HuH-7 (cell line): ENCODE results near the gene LCE7A.

Source experiments
- DNase-seq: peaks from one replicate; pipeline ENCODE4 v3.0.0; 2011; ENCODE audit warnings: low spot score

The LCE7A gene, protein sequence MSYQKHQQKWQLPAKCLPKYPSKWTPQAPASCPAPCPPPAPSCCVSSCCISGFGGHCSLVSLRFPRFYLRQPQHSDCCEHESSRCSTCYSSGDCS

DNA sequence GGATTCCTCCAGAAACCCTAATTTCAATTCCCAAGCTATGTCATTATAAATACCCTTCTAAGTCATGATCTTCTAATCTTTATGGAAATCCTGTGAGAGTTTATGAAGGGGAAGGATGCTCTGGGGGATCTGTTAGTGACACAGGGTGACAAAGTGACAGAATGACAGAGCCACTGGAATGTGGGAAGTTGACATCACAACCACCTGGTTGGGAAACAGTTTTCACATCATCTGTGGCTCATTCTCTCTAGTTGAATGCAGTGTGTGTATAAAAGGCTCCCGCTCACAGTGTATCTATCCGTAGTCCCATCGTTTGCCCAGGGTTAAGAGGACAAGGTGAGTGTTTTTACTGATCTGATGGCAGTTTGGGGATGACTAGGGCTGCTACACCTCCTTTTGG lies at the start of gene LCE7A:
Gene LCE7A (plus strand): TSS at position 301 of the 400 bp plus-strand sequence. CDS start 702 bp downstream, outside the sequence.
- no peak for DNase-seq

DNA sequence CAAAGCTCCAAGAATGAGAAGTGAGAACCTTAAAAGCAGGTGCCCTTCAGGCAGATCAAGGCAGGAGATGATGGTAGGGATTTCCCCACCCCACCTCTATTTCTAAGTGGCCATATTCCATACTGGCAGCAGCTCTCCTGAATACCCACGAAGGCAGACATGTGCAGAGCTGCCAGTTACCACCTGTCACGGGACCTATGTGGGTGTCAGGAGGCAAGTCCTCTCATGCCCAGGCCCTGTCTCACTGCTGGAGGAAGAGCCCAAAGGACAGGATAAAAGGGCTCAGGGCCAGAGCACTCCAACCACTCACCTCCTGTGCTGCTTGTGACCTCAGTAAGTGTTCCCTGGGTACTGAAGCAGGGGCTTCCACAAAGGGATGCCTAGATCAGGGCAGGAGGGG lies 48.7 kb upstream of the LCE7A start:
- DNase-seq = no peak

DNA sequence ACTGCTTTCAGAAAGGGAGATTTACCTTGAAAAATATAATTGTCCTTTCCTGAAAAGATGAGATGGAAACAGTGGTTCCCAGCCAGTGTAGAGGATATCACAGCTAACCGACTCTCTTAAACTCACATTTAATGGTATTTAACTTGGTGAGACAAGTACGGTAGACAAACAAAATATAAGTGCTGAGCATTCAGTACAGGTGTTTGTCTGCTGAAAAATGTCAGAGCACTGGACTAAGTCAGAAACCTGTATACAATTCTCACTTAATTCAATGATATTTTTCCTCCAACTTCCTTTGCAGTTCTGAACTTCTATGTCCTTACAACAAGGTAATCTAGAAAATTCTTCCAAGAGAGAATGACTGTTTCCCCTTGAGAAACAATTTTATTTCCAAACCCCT lies 48.1 kb upstream of the LCE7A start, which contains the start of gene LCE1B:
Gene LCE1B (plus strand): TSS at position 301 of the 400 bp plus-strand sequence. CDS start 476 bp downstream, outside the sequence.
- DNase-seq = no peak

DNA sequence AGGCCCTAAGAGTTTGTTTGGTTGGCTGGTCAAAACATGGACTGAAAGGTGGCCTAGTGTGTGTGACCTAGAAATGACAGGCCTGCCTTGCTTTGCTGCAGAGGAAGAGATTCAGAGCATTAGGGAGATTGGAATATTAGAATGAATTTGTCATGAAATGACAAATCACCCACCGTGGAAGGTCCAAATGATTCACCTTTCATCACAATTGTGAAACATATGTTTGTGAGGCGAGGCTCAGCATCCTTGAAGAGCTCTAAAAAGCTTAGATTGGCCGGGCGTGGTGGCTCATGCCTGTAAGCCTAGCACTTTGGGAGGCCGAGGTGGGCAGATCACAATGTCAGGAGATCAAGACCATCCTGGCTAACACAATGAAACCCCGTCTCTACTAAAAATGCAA lies 42.5 kb upstream of the LCE7A start:
- DNase-seq = no peak

DNA sequence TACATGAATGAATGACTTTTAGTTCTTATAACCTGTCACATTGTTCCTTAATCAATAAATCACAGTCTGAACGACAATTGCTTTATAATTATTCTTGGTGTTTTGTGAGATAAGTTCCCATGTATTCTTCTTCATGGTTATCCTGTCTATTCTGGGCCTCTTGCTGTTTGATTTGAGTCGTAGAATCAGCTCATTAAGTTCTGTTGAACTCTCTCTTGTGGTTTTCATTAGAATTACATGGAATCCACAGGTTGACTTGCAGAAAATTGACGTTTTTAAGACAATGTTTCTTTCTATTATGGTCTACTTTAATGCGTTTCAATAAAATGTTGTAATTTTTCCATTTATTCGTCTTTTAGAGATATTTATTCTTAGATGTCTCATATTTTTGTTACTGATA lies 36.5 kb upstream of the LCE7A start:
- DNase-seq = no peak

DNA sequence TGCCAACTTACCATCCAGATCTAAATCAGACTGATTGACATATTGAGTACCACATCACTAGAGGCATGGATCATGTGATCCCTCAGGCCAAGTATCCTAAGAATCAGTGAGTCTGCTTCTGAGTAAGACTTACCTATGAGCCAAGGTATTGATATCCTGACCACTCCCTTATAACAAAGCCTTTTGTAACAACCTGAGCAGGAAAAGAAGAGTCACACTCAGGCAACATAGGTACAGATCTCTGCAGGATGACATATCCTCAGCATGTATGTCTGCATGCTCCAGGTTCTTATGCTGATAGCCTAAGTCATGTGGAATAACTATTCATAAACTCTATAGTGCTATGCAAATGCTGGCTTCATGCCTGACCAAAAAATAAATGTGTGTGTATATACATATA lies 34.8 kb upstream of the LCE7A start:
- no peak for DNase-seq

DNA sequence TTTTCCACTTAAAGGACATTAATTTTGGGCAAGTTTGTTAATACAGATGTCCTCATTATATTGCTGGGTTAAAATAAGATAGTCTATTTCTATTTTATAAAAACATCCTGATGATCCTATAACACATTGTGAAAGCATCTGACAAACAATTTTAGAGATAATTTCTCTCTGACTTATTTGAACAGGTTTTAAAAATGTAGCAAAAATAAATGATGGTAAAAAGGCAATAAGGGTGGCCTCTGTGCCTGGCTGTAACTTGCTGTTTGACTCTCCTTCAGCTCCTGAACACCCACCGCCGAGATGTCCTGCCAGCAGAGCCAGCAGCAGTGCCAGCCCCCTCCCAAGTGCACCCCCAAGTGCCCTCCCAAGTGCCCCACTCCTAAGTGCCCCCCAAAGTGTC lies 32.6 kb upstream of the LCE7A start, which contains the start of gene LCE1A:
Gene LCE1A (plus strand): TSS at position 301 of the 400 bp plus-strand sequence. CDS start 0 bp downstream, at position 301.
- no peak for DNase-seq

DNA sequence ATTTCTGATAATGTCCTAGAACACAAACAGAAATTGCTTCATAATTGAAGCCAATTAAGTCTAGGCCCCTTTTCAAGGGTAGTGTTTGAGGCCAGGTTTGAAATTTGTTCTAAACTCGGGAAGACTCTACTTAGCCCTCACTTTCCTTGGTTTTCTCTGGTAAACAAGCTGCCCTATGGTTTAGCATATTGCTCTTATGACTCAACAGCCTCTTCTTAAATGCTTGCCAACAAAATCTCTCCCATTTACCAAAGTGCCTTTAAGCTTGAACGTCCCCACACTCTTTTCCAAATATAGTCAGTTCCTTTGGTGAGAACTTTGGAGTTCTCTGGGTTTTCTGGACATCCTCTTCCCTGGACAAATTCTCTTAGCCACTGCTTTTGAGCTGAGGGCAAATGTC lies 22.9 kb upstream of the LCE7A start:
- DNase-seq = no peak

DNA sequence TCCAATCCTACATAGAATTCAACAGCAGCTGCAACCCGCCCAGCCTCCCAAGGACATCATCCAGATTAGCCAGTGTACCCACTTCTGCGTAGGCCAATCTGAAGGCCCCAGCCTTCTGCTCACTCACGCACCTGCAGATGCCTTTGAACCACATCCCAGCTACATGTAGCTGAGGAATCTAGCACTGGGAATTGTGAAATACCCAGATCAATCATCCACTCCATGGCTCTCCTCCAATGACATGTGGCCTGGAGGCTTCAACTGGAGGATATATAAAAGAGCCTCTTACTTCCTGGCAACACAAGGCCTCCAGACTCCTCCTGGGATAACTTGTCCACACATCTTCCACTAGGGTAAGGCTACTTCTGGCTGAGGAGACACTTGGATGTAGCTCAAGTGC lies 17.2 kb upstream of the LCE7A start, which contains the start of gene LCE6A:
Gene LCE6A (plus strand): TSS at position 301 of the 400 bp plus-strand sequence. CDS start 665 bp downstream, outside the sequence.
- DNase-seq = no peak

DNA sequence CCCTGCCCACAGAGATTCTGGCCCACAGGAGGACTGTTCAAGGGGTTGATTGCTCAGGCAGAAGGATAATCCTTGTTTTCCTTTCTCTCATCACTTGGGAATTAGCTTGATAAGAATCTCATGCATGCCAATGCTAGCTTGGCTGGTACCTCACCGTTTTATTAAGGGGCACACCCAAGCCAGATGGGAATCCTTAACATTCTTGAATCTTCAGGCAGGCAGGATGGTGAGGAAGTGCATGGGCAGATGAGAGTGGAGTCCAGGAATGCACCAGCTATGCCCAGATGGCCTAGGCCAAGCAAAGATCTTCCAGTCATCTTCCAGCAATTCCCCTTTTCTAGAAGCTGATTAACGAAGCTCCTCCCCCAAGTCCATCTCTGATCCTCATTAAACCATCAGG lies 4.1 kb upstream of the LCE7A start:
- no peak for DNase-seq

DNA sequence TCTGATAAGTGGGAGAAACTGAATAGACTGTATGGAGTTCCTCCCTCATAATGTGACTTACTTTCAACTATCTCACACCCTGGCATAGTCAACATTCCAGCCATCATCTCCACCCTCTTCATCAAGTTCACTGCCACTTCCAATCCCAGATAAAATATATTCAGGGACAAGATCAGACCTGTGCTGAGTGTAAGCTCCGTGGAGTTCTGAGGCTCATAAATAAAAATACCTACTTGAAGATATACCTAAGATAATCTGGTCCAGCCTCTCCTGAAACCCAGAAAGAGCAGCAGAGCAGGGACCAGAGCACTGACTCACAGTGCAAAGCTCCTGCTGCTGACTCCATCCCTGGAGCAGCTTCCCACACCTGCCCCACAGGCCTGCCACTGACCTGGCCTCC lies 1.7 kb upstream of the LCE7A start:
- DNase-seq = no peak

DNA sequence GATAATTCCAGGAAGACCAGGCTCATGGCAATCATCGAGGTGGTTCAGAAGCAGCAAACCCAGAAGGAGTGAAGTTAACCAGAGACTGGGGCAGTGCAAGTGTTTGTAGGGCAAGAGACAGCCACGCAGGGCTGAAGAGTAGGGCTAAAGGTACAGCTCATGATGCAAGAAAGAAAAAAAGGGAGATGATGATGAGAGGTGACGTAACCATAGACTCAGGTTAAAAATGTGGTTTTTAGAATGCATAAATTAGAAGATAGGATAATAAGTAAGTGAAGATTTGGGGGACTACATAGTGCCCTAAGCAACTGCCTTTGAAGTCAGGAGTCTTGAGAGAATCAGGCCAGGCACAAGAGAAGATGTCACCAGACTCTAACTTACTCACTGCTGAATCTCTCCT lies 333 bp downstream of the LCE7A start:
- no peak for DNase-seq

DNA sequence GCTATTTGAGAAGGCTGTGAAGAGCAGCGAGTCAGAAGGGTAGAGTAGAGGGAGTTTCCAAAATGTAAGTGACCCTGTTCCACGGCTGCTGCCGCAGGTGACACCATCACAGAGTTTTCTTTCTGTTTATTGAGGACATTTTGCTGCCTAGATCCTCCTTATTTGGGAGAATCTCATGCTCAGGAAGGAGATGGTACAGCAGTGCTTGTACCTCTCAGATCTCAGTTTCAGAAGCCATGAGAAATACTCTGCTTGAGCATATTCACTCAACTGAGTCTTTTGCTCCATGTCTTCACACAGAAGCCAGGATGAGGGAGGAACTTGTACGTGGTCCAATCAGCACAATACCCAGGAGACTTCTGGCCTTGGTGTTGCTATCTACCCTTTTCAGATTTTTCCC lies 1.6 kb downstream of the LCE7A start:
- DNase-seq = no peak

DNA sequence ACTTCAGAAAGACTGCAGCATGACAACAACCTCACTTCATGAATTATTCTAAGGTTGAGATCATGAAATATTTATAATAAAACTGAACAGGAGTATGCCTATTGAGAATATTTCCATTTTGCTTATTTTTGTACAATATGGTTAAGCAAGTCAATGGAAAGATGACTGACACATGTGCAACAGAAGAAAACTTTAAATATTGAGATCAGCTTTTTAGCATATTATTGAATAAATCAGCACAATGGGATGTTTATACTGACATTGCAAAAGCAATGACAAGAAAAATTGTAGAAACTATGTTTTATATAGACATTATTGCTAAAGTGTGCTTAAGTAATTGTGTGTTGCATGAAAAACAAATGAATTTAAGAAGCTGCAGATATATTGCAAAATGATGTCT lies 4.6 kb downstream of the LCE7A start:
- no peak for DNase-seq

DNA sequence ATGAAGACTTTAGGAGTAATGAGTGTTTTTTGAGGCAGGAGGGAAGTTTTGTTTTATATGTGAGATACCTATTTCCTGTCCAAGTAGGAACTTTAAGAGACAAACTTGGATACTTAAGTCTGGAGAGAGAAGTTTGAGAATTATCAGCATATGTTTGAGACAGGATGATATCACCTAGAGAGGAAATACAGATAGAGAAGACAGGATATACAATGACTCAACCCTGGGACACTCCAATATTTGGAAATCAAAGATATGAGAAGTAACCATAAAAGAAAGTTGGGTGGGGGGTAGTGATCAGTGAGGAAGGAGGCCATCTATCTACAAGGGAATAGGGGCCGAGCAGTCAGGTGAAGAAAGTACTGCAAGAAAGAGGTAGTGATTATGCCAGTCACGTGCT lies 6.5 kb downstream of the LCE7A start:
- no peak for DNase-seq

DNA sequence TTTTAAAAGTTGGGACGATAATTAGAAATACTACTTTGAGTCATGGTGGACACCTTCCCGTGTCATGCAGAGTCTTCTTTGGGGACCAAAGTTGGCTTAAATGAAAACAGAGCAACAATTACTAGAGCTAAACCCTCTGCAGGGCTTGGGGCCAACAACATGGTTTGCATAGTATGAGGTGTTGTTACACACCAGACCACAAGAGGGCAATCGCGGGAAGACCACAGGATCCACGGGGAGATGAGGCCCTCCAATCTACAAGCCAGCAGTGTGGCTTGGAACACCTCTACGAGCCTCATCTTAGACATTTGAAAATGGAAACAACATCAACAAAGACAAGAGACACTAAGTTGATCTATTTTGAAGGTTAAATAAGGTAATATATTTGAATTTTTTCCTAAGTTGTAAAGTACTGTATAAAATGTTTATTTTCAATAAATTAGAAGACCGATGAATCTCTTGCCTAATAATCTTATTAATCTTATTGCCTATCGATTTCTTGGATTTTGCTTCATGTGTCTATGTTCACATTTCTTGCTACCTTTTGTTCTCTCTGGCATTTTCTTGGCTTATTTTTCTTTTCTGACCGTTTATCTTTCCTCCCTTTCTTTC lies 10.1 kb downstream of the LCE7A start:
- DNase-seq = peak; percentile 59

DNA sequence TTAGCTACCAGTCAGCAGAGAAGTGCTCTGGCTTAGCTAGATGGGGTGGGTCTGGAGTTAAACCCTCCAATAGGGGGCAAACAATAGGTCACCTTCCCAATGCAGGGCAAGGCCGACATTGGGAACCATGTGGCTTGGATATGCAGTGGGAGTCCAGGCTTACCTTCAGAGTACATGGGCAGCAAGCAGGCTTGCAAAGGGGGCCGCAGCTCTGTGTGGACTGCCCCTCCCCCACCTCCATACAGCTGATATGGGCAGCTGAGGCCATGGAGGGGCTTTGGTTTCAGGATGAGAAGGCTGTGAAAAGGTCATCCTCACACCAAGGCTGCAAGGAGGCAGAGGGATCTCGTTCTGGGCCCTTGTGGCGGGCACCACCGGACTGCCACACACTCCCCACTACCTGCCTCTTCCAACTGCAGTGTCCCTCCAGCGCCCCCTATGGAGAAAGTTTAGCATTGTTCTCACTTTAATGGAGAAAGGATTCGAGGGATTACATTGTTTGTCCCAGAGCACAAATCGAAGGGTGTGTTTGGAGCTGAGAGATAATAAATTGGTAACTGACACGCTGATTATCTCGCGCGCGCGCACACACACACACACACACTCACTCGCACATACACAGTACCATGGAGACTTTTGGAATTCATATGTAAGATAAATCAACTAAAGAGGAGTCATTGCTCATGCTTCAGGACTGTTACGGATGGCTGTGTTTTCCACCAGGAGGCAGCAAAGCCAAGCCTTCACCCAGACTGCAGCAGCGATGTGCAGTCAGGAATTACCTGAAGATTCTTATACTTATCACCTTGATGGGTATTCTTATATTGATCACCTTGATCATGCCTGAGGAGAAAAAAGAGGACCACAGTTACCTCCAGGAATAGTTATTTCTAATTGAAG lies 11.3 kb downstream of the LCE7A start:
- DNase-seq = peak; percentile 26

DNA sequence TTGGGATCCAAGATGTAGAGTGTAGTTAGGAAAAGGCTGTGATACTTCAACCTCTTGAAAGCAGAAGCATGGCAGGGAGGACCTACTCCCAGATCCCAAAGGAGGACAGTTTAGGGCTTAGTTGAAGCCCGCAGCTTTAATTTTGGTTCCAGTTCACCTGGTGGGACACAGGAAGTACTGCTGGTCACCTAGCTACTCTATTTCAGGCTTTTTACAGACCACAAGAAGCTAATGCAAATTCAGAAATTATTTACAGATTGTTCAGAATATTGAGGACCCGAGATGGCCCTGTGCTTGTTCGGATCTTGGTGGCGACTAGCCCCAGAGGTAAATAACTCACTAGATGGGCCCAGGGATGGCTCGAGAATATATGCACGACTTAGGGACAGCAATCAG lies 11.9 kb downstream of the LCE7A start:
- no peak for DNase-seq

DNA sequence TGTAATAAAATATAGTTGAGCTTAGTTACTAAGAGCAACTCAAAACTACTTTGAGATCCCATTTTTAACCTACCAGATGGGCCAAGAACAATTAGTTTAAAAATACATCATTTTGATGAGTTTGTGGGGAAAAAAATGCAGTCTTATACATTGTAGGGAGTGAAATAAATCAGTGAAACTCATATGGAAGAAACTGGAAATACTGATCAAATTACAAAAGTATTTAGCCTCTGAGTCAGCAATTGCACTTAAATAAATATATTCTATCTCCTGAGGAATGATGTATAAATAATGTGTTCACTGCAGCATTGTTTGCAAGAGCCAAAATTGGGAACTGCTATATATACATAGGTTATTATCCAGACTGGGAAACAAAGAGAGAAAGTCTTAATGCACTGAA lies 13.7 kb downstream of the LCE7A start:
- no peak for DNase-seq

DNA sequence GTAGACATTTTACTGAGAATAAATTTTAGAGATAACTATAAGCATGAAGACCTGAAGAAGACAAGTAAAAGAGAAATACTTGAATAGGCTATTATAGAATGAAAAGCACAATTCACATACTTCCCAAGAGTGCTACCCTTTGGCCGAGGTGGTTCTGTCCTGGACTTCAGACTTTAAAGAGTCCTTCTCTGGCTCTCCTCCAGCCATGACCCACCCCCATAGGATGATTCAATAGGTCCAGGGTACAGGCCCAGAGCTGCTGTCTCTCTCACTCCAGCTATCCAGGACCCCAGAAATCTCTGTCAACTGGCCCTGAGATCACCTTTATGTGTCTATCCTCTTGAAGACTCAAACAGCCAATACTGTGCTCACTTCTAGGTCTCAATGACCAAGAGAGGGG lies 17.0 kb downstream of the LCE7A start:
- no peak for DNase-seq

DNA sequence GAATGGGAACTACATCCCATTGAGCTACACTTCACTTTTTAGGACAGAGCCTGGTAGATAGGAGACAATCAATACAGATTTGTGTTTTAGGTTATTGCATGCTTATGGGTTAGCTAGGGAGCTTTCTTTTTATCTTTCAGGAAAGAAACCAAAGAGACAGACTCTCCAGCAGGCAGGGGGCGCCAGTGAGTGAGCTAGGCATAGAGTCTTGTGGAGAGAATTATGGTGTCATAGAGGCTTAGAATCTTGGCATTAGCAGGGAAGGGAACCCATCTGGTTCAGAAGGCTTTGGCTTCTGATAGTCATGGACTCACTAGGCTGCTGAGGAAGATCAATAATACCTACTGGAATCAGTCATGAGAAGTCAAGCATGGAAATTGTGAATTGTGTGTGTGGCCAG lies 18.2 kb downstream of the LCE7A start, which contains the start of gene SMCP:
Gene SMCP (plus strand): TSS at position 281 of the 400 bp plus-strand sequence. CDS start 6,101 bp downstream, outside the sequence.
- no peak for DNase-seq

DNA sequence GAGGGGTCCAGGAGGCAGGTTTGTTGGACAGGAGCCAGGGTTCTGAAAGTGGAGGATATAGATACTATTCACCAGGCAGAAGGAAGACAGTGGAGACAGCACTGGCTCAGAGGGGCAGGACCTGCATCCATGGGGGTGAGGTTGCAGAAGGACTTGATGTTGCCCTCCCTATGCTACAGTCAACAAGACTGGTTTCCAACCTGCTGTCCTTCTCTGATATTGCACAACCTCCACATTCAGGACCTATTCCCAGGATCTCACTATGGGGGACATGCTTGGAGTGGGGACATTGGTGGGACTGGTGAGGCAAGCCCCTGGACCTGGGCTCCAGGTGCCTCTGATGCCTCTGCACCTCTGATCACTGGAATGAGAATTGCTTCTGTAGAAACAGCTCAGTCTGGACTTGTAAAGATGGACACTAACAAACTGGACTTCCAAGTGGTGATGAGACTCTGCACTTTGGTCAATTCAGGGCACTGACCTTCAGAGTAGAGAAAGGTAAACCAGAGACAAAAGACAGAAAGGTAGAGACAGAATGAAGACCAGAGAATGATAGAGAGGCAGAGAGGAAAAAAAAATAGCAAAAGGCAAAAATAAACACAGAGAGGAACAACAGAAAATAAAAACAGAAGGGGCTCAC lies 19.9 kb downstream of the LCE7A start:
- DNase-seq = no peak
